Activated CD8-positive, alpha-beta memory T cell treated with anti-CD3 and anti-CD28 coated beads, Interleukin-2, amount 50 U/mL, for 1 hour (primary cell): Measurements from ENCODE around the gene DNASE1L3.

Source experiments
- DNase-seq: peaks from one replicate; pipeline ENCODE4 v3.0.0-alpha.2; 2020; ENCODE audit errors: extremely low read depth

Gene DNASE1L3

GRCh38 chr3:58158442-58159153 lies 52.2 kb downstream of the DNASE1L3 start:
- DNase-seq, result no peak

DNA sequence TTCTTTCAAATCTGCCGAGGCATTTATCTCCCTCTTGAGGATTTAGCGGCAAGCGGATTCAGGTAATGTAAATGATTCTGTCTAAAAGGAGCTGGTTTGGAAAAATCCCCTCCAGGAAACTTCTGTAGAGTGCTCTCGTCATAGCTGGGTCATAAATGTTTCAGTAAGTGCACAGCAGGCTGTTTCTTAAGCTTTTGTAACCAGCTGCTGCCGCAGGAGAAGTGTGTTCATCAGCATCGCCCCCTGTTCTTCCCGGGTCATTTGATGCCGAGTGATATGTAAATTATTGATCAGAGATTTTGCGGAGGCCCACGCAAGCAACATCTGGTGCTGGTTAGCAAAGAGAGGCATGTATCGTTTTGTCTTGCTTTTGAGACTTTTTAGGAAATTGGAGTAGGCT lies 53.1 kb downstream of the DNASE1L3 start:
- DNase-seq, result no peak

- DNase-seq, result no peak
Measured at GRCh38 chr3:58155838-58156237, 54.9 kb downstream of the DNASE1L3 start.

DNA sequence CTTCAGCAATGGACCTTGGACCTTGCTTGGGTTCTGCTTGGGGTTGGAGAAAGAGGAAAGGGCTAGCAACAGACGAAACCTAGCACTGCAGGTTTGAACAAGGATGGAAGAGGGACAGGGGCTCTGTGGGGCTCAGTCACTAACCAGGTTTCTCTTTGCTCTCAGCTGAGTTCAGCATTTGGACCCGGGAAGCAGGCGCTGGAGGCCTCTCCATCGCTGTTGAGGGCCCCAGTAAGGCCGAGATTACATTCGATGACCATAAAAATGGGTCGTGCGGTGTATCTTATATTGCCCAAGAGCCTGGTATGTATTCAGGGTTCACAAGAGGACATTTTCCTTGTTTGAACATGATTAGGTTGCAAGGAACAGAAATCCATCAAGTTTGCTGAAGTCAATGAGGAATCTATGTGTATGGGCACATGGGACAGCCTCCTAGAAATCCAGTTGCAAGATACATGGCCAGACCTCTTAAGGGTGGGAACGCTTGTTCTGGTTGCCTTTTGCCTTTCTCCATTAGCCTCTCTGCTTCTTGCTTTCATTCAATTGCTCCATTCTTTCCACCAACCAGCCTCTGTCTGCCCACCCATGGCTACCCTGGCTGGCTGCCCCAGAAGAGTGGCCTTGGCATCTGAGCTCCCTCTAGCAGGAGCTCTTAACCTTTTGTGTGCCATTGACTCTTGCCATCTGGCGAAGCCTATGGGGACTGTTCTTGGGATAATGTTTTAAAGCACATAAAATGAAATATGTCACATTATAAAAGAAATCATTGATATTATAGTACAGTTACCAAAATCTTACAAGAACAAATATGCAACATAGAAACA lies 55.9 kb downstream of the DNASE1L3 start:
- DNase-seq, result no peak

GRCh38 chr3:58153371-58153770 lies 57.4 kb downstream of the DNASE1L3 start:
- DNase-seq, result no peak

DNA sequence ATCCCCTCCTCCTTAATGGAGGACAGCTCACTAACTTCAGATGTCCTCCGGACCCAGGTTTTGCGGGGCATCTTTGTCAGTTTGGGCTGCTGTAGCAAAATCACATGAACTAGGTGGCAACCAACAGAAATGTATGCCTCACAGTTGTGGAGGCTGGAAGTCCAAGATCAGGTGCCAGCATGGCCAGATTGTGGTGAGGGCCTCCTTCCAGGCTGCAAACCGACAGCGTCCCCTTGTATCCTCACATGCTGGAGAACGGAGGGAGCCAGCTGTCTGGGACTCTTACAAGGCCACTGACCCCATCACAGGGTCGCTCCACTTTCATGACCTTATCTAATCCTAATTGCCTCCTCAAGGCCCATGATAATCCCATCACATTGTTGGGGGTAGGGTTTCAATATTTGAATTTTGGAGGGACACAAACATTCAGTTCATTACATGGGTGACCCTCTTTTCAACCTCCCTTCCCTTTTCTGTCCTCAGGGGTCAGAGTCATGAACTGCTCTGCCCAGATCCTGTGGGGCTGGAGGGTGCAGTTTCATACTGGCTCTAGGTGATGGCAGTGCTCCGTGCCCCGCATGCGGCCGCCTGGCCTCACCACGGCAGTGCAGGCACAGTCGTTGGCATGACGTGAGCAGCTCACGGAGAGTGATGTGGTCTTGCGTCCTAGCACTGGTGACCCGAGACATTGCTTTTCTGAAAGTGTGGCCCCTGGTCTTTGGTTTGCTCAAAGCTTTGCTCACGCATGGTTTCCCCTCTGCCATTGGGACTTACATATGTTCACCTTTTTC lies 58.4 kb downstream of the DNASE1L3 start:
- DNase-seq, result no peak

DNA sequence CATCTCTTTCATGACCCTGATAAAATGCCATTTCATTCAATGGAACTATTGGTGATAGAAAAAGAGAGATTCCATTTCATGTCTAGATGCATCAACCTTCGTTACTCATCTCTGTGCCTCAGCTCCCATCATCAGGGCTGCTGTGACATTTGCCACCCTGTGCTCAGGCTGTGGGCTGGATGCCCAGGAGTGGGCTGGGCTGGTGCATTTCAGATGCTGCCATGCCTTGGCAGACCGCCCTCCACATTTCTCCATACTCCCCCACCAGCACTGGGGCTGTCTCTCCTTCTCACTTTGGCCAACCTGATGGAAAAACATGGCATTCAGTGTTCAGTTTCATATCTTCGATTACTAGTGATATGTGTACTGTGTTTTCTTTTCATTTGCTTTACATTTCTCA lies 59.1 kb downstream of the DNASE1L3 start:
- no peak for DNase-seq

GRCh38 chr3:58150810-58151199 lies 60.0 kb downstream of the DNASE1L3 start:
- no peak for DNase-seq

DNA sequence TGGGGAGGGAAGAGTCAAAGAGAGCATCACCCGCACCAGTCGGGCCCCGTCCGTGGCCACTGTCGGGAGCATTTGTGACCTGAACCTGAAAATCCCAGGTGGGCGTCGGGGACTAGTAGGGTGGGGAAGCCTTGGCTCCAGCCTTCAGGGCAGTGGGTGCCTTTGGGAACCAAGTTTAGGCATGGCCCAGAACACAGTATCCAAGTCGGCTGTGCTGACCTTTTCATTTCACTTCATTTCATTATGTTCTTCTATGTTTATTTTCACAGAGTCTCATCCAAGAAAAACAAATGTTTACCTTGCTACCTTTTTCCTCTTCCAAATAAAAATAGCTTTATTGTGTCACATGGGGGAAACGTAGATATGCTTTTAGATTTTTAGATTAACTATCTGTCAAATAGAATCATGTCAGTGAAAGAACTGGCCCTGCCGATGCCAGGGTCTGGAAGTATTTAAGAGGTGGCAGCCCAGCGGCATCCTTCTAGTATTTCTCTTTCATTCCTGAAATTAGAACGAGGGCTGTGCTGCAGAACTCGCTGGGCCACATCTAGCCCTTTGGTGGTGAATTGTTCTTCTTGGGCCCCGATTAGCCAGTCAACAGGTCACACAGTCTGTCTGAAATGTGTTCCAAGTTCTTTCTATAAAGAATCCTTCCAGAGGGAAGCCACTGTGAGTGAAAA lies 60.5 kb downstream of the DNASE1L3 start:
- no peak for DNase-seq

DNA sequence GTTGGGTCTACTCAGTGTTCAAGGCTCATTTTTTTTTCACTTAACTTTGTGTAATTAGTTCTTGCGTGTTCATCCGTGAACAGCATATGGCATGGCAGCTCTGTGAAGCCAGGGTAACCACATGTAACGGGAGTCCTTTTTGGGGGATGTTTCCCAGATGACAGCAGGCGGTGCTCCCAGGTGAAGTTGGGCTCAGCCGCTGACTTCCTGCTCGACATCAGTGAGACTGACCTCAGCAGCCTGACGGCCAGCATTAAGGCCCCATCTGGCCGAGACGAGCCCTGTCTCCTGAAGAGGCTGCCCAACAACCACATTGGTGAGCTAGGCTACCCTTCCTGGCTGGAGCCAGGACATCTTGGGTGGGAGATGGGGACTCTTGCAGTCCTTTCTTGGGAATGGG lies 62.7 kb downstream of the DNASE1L3 start:
- DNase-seq, result no peak

GRCh38 chr3:58144478-58145325 lies 66.1 kb downstream of the DNASE1L3 start:
- no peak for DNase-seq

DNA sequence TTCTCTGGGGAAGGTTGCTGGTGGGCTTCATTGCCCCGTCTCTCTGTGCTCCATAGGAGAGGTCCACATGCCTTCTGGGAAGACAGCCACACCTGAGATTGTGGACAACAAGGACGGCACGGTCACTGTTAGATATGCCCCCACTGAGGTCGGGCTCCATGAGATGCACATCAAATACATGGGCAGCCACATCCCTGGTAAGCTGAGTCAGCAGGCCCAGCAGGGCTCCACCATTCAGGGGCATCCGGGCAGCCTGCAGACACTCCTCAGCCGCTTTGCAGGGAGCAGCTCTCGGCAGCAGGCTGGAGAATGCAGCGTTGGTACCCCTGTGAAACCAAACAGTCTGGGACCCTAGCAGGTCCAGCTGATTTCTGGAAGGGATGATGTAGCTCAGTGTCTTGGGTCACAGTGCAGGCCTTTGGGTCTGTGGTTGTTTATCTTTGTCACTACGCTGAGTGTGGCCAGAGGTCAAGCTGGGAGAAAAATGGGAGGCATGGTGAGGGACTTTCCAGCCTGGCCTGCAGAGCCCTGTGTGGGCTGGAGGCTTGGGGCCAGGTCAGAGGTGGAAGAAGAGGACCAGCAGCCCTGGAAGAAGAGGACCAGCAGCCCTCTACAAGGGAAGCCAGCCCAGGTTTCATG lies 67.2 kb downstream of the DNASE1L3 start:
- DNase-seq, result no peak
